ENCODE data around the gene LPIN3. TPM values are rescaled to one million over a fixed set of nuclear protein-coding genes. Genes with fewer than 3 reads are reported as not detected.

Gene LPIN3
- total and polyA plus RNA-seq, 5 experiments from 2014 or later, result 0.15 to 1.0 (median 0.44) TPM; not detected in 2

DNA sequence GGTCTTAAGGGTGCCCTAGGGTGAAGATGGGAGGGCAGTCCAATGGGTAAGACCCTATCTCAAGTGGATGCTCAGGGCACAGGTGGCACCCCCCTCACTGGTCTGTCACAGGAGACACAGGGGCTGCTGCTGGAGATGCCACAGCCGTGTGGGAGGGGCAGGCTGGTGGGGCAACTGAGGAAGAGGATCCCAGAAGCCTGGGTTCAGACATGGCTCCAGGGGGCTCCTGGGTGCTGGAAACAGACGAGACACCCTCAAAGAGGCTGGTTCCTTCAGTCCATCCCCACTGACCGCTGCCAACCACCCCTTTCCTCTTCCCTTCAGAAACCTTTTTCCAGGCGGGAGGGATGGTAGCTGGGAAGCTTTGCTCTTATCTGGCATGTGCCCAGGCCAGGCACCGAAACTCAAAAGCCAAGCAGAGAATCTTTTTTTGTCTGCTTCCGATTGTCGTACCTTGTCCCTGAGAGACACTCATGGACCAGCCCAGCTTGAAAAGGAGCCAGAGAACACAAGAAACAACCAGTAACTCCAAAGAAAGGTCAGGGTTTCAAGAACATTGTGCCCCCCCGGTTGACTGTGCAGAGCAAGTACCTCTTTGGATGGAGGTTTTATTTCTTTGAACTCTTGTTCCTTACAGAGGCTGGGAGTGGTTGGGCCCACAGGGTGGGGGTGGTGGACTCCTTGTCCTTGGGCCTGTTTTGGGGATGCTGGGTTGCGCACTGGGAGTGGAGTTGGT lies 54.5 kb downstream of the LPIN3 start:
- H3K27ac Mint-ChIP-seq, result no peak overlapping the region
- DNase-seq (no peak), ATAC-seq (no peak)
- peaks cover 0 to 3% (median 0%) of the 10 kb centered on the region in 5 donors for H3K27me3 Mint-ChIP-seq
- POLR2A ChIA-PET, result no interaction called here
- peaks cover 0 to 1% (median 0%) of the 10 kb centered on the region in 4 donors for H3K4me1 Mint-ChIP-seq
- H3K36me3 Mint-ChIP-seq, result no peaks in the 10 kb centered on the region
- H3K9me3 Mint-ChIP-seq, result no peaks in the 10 kb centered on the region
- no peak overlapping the region for H3K4me3 Mint-ChIP-seq

DNA sequence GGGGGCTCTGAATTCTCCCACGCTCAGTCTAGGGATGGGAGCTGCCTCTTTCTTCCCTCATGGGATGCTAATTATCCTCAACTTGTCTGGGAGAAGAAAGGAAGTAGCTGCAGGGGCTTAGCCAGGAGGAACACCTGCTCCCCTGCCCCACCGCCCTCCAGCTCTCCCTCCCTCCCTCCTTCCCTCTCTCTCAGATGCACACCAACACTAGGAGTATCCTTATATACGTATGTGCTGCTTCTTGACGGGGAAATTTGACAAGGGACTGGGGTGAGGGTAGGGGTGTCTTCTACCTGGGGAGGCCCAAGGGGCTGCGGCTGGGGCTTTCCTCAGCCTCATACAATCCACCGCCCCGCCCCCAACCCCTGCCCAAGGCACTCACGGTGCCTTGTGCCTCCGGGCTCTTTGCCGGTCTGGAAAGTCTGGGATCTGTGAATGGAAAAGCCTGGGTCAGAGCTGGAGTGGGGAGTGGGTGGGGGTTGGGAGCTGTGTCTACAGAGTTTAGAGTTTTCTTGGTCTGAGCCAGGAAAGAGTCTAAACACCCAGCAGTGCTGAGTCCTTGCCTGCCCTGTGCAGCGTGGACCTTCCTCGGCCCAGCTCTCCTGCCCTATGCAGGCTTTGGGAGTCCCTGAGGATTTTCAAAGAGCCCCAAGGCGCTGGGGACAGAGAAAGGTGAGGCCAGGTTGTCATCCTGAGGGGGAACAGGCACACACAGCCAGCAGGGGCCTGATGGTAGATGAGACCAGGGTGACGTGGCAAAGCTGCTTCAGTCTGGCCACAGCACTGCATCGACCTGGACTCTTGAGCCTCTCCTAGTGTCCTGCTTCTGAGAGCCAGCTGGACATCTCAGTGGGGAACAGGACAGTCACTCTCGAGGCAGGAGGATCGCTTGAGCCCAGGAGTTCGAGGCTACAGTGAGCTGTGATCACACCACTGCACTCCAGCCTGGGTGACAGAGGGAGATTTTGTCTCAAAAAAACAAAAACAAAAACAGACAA lies 55.3 kb downstream of the LPIN3 start:
- peaks cover 0 to 1% (median 0%) of the 10 kb centered on the region in 4 donors for H3K4me1 Mint-ChIP-seq
- H3K4me3 Mint-ChIP-seq, result no peak overlapping the region
- DNase-seq, result no peak
- H3K9me3 Mint-ChIP-seq, result no peaks in the 10 kb centered on the region
- H3K27me3 Mint-ChIP-seq, result no peaks in the 10 kb centered on the region
- no peaks in the 10 kb centered on the region for H3K36me3 Mint-ChIP-seq
- POLR2A ChIA-PET, result no interaction called here
- no peak for ATAC-seq
- peak overlapping the region in 2 of 10 donors; percentile 24 to 50 for H3K27ac Mint-ChIP-seq

GRCh38 chr20:41398408-41398807 lies 57.8 kb downstream of the LPIN3 start:
- POLR2A ChIA-PET, result no interaction called here
- DNase-seq (no peak), ATAC-seq (no peak)
- no peaks in the 10 kb centered on the region for H3K9me3 Mint-ChIP-seq
- peak overlapping the region in 2 of 10 donors; percentile 34 to 43 for H3K27ac Mint-ChIP-seq
- H3K4me3 Mint-ChIP-seq, result no peak overlapping the region
- peaks cover 0 to 12% (median 5%) of the 10 kb centered on the region in 3 donors for H3K36me3 Mint-ChIP-seq
- peaks cover 0 to 1% (median 0%) of the 10 kb centered on the region in 4 donors for H3K4me1 Mint-ChIP-seq
- H3K27me3 Mint-ChIP-seq, result no peaks in the 10 kb centered on the region

- ATAC-seq (no peak), DNase-seq (no peak)
- H3K4me1 Mint-ChIP-seq, result peaks cover 4 to 16% (median 11%) of the 10 kb centered on the region in 4 donors
- peak overlapping the region in 2 of 10 donors; percentile 50 to 55 for H3K27ac Mint-ChIP-seq
- no peak overlapping the region for H3K4me3 Mint-ChIP-seq
- H3K27me3 Mint-ChIP-seq, result no peaks in the 10 kb centered on the region
- H3K36me3 Mint-ChIP-seq, result peaks cover 0 to 55% (median 27%) of the 10 kb centered on the region in 3 donors
- no peaks in the 10 kb centered on the region for H3K9me3 Mint-ChIP-seq
- POLR2A ChIA-PET, result no interaction called here
Measured at GRCh38 chr20:41403604-41404003, 63.0 kb downstream of the LPIN3 start.

DNA sequence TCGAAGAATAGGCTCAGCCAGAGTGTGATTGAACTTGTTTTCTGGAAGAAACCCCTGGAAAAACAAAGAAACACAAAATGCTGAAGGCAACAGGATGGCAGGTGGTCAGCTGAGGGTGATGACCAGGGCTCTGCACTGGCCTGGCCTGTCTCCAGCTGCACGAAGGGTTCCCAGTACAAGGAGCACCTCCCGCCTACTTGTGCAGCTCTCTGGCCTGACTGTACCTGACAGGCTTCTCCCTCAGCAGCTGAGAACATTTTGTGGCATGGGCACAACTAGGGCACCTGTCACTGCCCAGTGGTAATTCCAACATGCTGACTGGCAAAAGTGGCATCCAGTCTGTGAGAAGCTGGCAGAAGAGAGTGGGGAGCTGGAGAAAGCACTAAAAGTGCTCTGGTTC lies 64.8 kb downstream of the LPIN3 start:
- H3K36me3 Mint-ChIP-seq, result peaks cover 0 to 72% (median 31%) of the 10 kb centered on the region in 3 donors
- no peak for ATAC-seq

GRCh38 chr20:41406353-41406752 lies 65.7 kb downstream of the LPIN3 start:
- POLR2A ChIA-PET, result no interaction called here
- Mint-ChIP-seq H3K27ac (peak overlapping the region in 2 of 10 donors; percentile 18 to 74), H3K27me3 (no peaks in the 10 kb centered on the region), H3K4me1 (peaks cover 10 to 34% (median 27%) of the 10 kb centered on the region in 4 donors), H3K9me3 (no peaks in the 10 kb centered on the region), H3K4me3 (no peak overlapping the region), H3K36me3 (peaks cover 0 to 81% (median 33%) of the 10 kb centered on the region in 3 donors)
- ATAC-seq (no peak), DNase-seq (no peak)

More for the DNA sequence above, 64.8 kb downstream of the LPIN3 start:
- no peak overlapping the region for H3K4me3 Mint-ChIP-seq
- no peaks in the 10 kb centered on the region for H3K27me3 Mint-ChIP-seq
- peaks cover 10 to 29% (median 27%) of the 10 kb centered on the region in 4 donors for H3K4me1 Mint-ChIP-seq
- H3K27ac Mint-ChIP-seq, result peak overlapping the region in 1 of 10 donors; percentile 40
- H3K9me3 Mint-ChIP-seq, result no peaks in the 10 kb centered on the region
- no peak for DNase-seq
- POLR2A ChIA-PET, result no interaction called here

- Mint-ChIP-seq H3K4me3 (no peak overlapping the region), H3K9me3 (no peaks in the 10 kb centered on the region), H3K27me3 (no peaks in the 10 kb centered on the region), H3K36me3 (peaks cover 0 to 83% (median 37%) of the 10 kb centered on the region in 3 donors), H3K4me1 (peaks cover 10 to 34% (median 27%) of the 10 kb centered on the region in 4 donors), H3K27ac (peak overlapping the region in 7 of 10 donors; percentile 18 to 76 (median 45))
- POLR2A ChIA-PET, result no interaction called here
- ATAC-seq (no peak), DNase-seq (no peak)
Measured at GRCh38 chr20:41406896-41407444, 66.3 kb downstream of the LPIN3 start.

DNA sequence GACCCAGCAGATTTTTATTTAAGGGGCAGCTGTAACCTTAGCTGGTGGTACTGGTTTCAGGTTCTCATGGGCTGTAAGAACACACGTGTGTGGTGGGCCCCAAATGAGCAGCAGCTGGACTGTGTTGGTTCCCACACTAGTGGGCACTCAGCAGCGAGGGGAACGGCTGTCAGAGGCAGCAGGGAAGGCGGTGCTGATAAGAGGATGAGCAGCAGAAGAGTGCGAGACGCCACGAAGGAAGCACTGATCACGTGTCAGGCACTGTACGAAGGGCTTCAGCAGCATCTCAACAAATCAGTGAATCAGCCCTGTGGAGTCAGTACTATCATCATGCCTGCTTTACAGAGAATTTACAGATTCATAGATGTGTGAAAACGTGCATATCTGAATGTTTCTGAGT lies 67.0 kb downstream of the LPIN3 start:
- DNase-seq (no peak), ATAC-seq (peak in 1 of 2 donors; percentile 55)
- Mint-ChIP-seq H3K27me3 (no peaks in the 10 kb centered on the region), H3K9me3 (no peaks in the 10 kb centered on the region), H3K27ac (peak overlapping the region in 7 of 10 donors; percentile 27 to 80 (median 74)), H3K36me3 (peaks cover 0 to 85% (median 41%) of the 10 kb centered on the region in 3 donors), H3K4me3 (peak overlapping the region in 3 of 10 donors; percentile 18 to 26 (median 23)), H3K4me1 (peaks cover 10 to 34% (median 27%) of the 10 kb centered on the region in 4 donors)
- POLR2A ChIA-PET, result no interaction called here

GRCh38 chr20:41408156-41408794 lies 67.7 kb downstream of the LPIN3 start:
- Mint-ChIP-seq H3K36me3 (peaks cover 0 to 89% (median 41%) of the 10 kb centered on the region in 3 donors), H3K27me3 (no peaks in the 10 kb centered on the region), H3K27ac (peak overlapping the region in 9 of 10 donors; percentile 34 to 83 (median 74)), H3K9me3 (no peaks in the 10 kb centered on the region), H3K4me3 (peak overlapping the region in 6 of 10 donors; percentile 7 to 43 (median 39)), H3K4me1 (peaks cover 10 to 34% (median 27%) of the 10 kb centered on the region in 4 donors)
- DNase-seq (no peak), ATAC-seq (peak; percentile 33 to 44)
- POLR2A ChIA-PET, result no interaction called here

GRCh38 chr20:41408986-41409385 lies 68.4 kb downstream of the LPIN3 start:
- H3K27ac Mint-ChIP-seq, result peak overlapping the region in 9 of 10 donors; percentile 11 to 83 (median 74)
- H3K4me3 Mint-ChIP-seq, result peak overlapping the region in 7 of 10 donors; percentile 18 to 43 (median 37)
- no peak for DNase-seq
- H3K27me3 Mint-ChIP-seq, result no peaks in the 10 kb centered on the region
- POLR2A ChIA-PET, result interaction anchor here (0.9 kb wide), 1 partner anchor 18 kb away, joined by 3 read pairs; no protein-coding TSS in a partner anchor
- peaks cover 0 to 91% (median 38%) of the 10 kb centered on the region in 3 donors for H3K36me3 Mint-ChIP-seq
- peaks cover 13 to 34% (median 27%) of the 10 kb centered on the region in 4 donors for H3K4me1 Mint-ChIP-seq
- no peaks in the 10 kb centered on the region for H3K9me3 Mint-ChIP-seq
- ATAC-seq, result no peak
